ENCODE data around the gene YEATS4. TPM values are rescaled to one million over a fixed set of nuclear protein-coding genes. Genes with fewer than 3 reads are reported as not detected.

The YEATS4 gene
- total RNA-seq, 1 donor from 2014 or later = 32.7 TPM

DNA sequence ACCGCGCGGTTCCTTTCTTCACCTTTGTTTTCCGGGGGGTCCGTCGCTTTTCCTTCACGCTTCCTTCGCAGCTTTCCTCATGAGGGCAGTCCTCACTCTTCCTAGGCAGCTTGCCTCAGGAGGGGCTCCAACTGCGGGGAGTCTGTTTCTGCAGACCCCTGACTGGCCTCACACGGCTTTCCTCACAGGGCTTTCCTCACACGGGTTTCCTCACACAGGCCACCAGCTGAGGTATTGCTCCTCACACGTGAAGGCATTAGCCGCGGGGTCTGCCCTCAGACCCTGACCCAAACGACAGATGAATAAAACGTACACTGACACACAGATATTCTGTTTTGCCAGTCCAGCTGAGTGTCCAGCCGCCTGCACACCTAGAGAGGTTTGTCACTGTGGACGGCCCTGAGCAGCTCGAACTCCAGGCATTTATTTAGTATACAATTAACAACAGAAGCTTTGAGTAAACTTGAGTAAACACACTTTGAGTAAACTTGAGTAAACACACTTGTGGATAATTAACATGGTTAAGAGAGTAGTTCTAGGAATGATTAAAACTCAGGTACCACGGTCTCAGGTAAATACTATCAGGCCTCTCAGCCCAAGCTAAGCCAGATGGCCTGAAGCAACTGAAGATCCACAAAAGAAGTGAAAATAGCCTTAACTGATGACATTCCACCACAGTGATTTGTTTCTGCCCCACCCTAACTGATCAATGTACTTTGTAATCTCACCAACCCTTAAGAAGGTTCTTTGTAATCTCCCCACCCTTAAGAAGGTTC, 27.4 kb upstream of the YEATS4 start:
- H3K27ac Mint-ChIP-seq = peak overlapping the region; percentile 99
- no peak for TF ChIP-seq CTCF (IDR thresholded peaks at IDR 0.05; ENCODE audit: unreplicated experiment)
- H3K4me1 Mint-ChIP-seq (ENCODE audit: low read depth) = peaks cover 56% of the 10 kb centered on the region
- H3K27me3 Mint-ChIP-seq = no peaks in the 10 kb centered on the region
- peak overlapping the region; percentile 83 for H3K4me3 Mint-ChIP-seq (ENCODE audit: low read depth)
- no peak for DNase-seq (ENCODE audit: low spot score, unreplicated experiment)
- peaks cover 5% of the 10 kb centered on the region for H3K36me3 Mint-ChIP-seq (ENCODE audit: insufficient read depth)
- H3K9me3 Mint-ChIP-seq (ENCODE audit: low read depth) = no peaks in the 10 kb centered on the region

- Mint-ChIP-seq H3K27ac (peak overlapping the region; percentile 99), H3K4me1 (ENCODE audit: low read depth) (peaks cover 58% of the 10 kb centered on the region)
Observed at GRCh38 chr12:69332815-69333358, 26.7 kb upstream of the YEATS4 start.

DNA sequence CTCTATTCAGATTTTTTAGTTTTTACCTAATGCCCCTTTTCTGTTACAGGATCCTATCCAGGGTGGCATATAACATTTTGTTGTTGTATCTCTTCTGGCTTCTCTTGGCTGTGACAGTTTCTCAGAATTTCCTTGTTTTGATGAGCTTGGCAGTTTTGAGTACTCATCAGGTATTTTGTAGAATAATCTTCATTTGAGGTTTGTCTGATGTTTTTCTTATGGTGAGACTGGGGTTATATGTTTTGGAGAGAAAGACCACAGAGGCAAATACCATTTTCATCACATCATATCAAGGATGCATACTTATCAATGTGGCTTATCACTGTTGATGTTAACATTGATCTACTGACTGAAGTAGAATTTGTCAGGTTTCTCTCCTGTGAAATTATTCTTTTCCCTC, 25.4 kb upstream of the YEATS4 start:
- no peak overlapping the region for H3K4me3 Mint-ChIP-seq (ENCODE audit: low read depth)
- H3K36me3 Mint-ChIP-seq (ENCODE audit: insufficient read depth) = no peaks in the 10 kb centered on the region
- TF ChIP-seq CTCF (IDR thresholded peaks at IDR 0.05; ENCODE audit: unreplicated experiment) = no peak
- no peaks in the 10 kb centered on the region for H3K9me3 Mint-ChIP-seq (ENCODE audit: low read depth)
- DNase-seq (ENCODE audit: low spot score, unreplicated experiment) = no peak
- H3K27ac Mint-ChIP-seq = peak overlapping the region; percentile 51
- H3K4me1 Mint-ChIP-seq (ENCODE audit: low read depth) = peaks cover 56% of the 10 kb centered on the region
- H3K27me3 Mint-ChIP-seq = no peaks in the 10 kb centered on the region

More at GRCh38 chr12:69332815-69333358, 26.7 kb upstream of the YEATS4 start:
- Mint-ChIP-seq H3K36me3 (ENCODE audit: insufficient read depth) (no peaks in the 10 kb centered on the region), H3K9me3 (ENCODE audit: low read depth) (no peaks in the 10 kb centered on the region), H3K4me3 (ENCODE audit: low read depth) (peak overlapping the region; percentile 83), H3K27me3 (no peaks in the 10 kb centered on the region)
- DNase-seq (ENCODE audit: low spot score, unreplicated experiment) = no peak
- TF ChIP-seq CTCF (IDR thresholded peaks at IDR 0.05; ENCODE audit: unreplicated experiment) = no peak

DNA sequence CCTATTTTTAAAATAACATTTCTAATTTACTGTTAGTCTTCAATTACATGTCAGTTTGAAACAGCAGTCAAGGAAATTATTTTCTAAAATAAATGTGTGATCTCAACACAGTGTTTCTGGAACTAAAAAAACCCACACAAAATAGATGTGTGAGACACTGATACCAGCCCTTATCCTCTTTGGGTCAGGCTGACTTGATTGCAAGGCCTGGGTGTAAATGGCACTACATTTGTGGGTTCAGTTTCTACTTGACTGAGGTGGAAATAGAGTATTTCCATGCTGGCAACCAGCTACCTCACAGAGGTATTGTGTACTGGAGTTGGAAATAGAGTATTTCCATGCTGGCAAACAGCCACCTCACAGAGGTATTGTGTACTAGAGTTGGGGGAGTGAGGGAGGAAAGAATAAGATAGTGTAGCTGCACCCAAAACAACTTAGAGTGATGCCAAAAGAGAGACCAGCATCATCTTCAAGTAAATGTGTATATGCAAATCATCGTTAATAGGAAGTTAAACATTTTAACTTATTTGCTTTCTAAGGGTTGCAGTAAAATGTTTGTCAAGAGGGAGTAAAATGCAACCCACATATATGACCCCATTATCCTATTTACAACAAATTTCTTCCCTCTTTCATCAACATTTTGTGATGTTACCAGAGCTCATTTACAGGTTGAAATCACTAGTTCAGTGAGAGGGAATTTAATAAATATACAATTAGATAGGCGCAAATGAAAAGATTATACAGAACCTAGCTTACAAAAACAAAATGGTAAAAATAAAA, 22.0 kb upstream of the YEATS4 start:
- Mint-ChIP-seq H3K27me3 (no peaks in the 10 kb centered on the region), H3K4me1 (ENCODE audit: low read depth) (peaks cover 55% of the 10 kb centered on the region)

More for the DNA sequence above, 22.0 kb upstream of the YEATS4 start:
- H3K9me3 Mint-ChIP-seq (ENCODE audit: low read depth) = no peaks in the 10 kb centered on the region
- DNase-seq (ENCODE audit: low spot score, unreplicated experiment) = no peak
- no peak overlapping the region for H3K4me3 Mint-ChIP-seq (ENCODE audit: low read depth)
- no peak for TF ChIP-seq CTCF (IDR thresholded peaks at IDR 0.05; ENCODE audit: unreplicated experiment)
- no peak overlapping the region for H3K27ac Mint-ChIP-seq
- no peaks in the 10 kb centered on the region for H3K36me3 Mint-ChIP-seq (ENCODE audit: insufficient read depth)

Measured in progenitor cell of endocrine pancreas (in vitro differentiated cells).